Loucy (cell line): ENCODE results near the gene CIAO3.

Source experiments
- H2AFZ ChIP-seq: fragments of 200-600 bp; sonication (generic); 2 replicates; pipeline ENCODE4 v1.6.0; 2016; ENCODE audit warnings: antibody characterized with exemption, mild to moderate bottlenecking, low read length, moderate library complexity
- H3F3A ChIP-seq: fragments of 200-600 bp; 2 replicates; pipeline ENCODE4 v1.6.0; 2016; ENCODE audit warnings: antibody characterized with exemption, low read depth, mild to moderate bottlenecking
- H3K27me3 ChIP-seq: fragments of 200-600 bp; sonication (generic); 2 replicates; pipeline ENCODE4 v1.6.1; 2014; ENCODE audit warnings: low read length, mild to moderate bottlenecking; ENCODE audit not compliant: insufficient read depth, poor library complexity, severe bottlenecking
- H3K36me3 ChIP-seq: fragments of 200-600 bp; sonication (generic); 2 replicates; pipeline ENCODE4 v1.6.1; 2016; ENCODE audit warnings: low read length; ENCODE audit not compliant: insufficient read depth
- H3K4me1 ChIP-seq: fragments of 200-600 bp; sonication (generic); 2 replicates; pipeline ENCODE4 v1.5.1; 2014; ENCODE audit warnings: low read length, mild to moderate bottlenecking; ENCODE audit not compliant: insufficient read depth, poor library complexity, severe bottlenecking
- H3K4me2 ChIP-seq: fragments of 200-600 bp; sonication (generic); 2 replicates; pipeline ENCODE4 v1.6.0; 2014; ENCODE audit warnings: antibody characterized with exemption, low read length, low read depth, mild to moderate bottlenecking; ENCODE audit not compliant: poor library complexity, severe bottlenecking
- H3K4me3 ChIP-seq: fragments of 200-600 bp; sonication (generic); 2 replicates; pipeline ENCODE4 v1.5.1; 2014; ENCODE audit warnings: low read length, mild to moderate bottlenecking, mixed read lengths; ENCODE audit not compliant: poor library complexity, severe bottlenecking
- H3K79me2 ChIP-seq: fragments of 200-600 bp; sonication (generic); 2 replicates; pipeline ENCODE4 v1.6.1; 2014; ENCODE audit warnings: low read length; ENCODE audit not compliant: insufficient read depth
- H3K9ac ChIP-seq: fragments of 200-600 bp; sonication (generic); 2 replicates; pipeline ENCODE4 v1.6.0; 2014; ENCODE audit warnings: mild to moderate bottlenecking, low read depth, low read length, moderate library complexity; ENCODE audit not compliant: poor library complexity, severe bottlenecking
- H3K9me2 ChIP-seq: fragments of 200-600 bp; sonication (generic); replicated peaks from 2 replicates; pipeline ENCODE4 v1.6.1; 2016; ENCODE audit warnings: low read depth, low read length, mixed read lengths
- H3K9me3 ChIP-seq: fragments of 200-600 bp; sonication (generic); 2 replicates; pipeline ENCODE4 v1.6.1; 2014; ENCODE audit warnings: mild to moderate bottlenecking, antibody characterized with exemption, low read length, low read depth; ENCODE audit not compliant: insufficient read depth
- H4K20me1 ChIP-seq: fragments of 200-600 bp; sonication (generic); 2 replicates; pipeline ENCODE4 v1.6.0; 2014; ENCODE audit warnings: antibody characterized with exemption, low read length, mild to moderate bottlenecking; ENCODE audit not compliant: insufficient read depth, poor library complexity, severe bottlenecking
- EZH2phosphoT487 ChIP-seq: fragments of 200-600 bp; IDR thresholded peaks from 2 replicates; pipeline ENCODE4 v1.6.1; 2018; ENCODE audit warnings: antibody characterized with exemption, mild to moderate bottlenecking, moderate library complexity, borderline replicate concordance
- TF ChIP-seq, protein P1 (sequence below): fragments of 200-600 bp; sonication (generic); conservative IDR thresholded peaks from 2 replicates; pipeline ENCODE4 v1.5.1; 2014; ENCODE audit warnings: mild to moderate bottlenecking, antibody characterized with exemption, low read length

The CIAO3 gene

DNA sequence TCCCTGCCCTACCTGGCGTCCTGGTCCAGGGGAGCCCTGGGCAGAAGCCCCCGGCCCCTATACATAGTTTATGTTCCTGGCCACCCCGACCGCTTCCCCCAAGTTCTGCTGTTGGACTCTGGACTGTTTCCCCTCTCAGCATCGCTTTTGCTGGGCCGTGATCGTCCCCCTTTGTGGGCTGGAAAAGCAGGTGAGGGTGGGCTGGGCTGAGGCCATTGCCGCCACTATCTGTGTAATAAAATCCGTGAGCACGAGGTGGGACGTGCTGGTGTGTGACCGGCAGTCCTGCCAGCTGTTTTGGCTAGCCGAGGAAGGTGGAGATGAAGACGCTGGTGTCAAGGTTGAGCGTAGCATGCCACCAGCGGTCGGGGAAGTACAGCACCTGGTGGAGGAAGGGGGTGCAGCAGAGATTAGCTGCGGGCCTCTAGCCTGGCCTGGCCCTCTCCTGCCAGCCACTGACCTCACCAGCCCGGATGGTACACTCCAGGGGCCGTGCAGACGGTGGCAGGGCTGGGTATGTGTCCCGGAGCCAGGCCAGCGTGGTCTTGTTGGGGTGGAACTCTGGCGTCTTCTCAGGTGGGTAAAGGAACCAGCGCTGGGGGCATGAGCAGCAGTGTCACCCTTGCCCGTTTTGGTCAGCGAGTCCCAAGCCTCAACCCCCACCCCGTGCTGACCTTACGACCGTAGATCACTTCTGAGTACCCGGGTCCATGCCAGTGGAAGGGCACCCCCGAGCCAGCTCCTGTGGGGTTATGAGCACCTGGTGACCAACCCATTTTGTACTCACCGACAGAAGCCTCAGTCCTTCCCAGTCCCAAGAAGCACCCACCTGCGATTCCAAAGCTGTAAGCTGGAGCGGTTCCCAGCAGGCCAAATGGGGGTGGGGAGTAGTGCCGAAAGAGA lies 58.1 kb downstream of the CIAO3 start:
- TF ChIP-seq, protein P1, sequence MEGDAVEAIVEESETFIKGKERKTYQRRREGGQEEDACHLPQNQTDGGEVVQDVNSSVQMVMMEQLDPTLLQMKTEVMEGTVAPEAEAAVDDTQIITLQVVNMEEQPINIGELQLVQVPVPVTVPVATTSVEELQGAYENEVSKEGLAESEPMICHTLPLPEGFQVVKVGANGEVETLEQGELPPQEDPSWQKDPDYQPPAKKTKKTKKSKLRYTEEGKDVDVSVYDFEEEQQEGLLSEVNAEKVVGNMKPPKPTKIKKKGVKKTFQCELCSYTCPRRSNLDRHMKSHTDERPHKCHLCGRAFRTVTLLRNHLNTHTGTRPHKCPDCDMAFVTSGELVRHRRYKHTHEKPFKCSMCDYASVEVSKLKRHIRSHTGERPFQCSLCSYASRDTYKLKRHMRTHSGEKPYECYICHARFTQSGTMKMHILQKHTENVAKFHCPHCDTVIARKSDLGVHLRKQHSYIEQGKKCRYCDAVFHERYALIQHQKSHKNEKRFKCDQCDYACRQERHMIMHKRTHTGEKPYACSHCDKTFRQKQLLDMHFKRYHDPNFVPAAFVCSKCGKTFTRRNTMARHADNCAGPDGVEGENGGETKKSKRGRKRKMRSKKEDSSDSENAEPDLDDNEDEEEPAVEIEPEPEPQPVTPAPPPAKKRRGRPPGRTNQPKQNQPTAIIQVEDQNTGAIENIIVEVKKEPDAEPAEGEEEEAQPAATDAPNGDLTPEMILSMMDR = no peak
- TF ChIP-seq EZH2phosphoT487 = no peak
- no peak overlapping the region for H3K4me3 ChIP-seq
- no peak overlapping the region for H3K4me2 ChIP-seq
- no peaks in the 10 kb centered on the region for H3K9me2 ChIP-seq
- H3K9ac ChIP-seq = no peak overlapping the region
- H3K36me3 ChIP-seq = no peaks in the 10 kb centered on the region
- H2AFZ ChIP-seq = no peak overlapping the region
- H3F3A ChIP-seq = no peaks in the 10 kb centered on the region
- H4K20me1 ChIP-seq = peaks cover 2% of the 10 kb centered on the region
- H3K4me1 ChIP-seq = peaks cover 4% of the 10 kb centered on the region
- peaks cover 16% of the 10 kb centered on the region; the same call in 1 of the 2 replicates for H3K79me2 ChIP-seq
- H3K9me3 ChIP-seq = no peaks in the 10 kb centered on the region
- no peaks in the 10 kb centered on the region for H3K27me3 ChIP-seq

DNA sequence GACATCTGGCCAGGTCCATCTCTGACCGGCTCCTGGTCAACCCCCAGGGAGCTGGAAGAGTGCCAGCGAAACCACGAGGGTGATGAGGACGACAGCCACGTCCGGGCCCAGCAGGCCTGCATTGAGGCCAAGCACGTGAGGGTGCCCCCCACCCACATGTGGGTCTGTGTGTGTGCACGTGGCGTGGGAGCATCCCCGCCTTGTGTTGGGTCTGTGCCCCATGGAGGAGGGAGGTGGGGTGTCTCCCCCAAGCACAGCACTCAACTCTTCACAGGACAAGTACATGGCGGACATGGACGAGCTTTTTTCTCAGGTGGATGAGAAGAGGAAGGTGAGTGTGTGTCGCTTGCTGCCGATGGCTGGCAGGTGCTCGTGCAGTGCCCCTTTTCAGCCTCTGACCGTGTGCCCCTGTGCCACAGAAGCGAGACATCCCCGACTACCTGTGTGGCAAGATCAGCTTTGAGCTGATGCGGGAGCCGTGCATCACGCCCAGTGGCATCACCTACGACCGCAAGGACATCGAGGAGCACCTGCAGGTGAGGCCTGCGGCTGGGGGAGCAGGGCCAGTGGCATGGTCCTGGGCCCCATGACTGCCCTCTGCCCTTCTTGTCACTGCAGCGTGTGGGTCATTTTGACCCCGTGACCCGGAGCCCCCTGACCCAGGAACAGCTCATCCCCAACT lies 58.9 kb downstream of the CIAO3 start:
- TF ChIP-seq EZH2phosphoT487 = no peak
- Histone ChIP-seq H3F3A (no peaks in the 10 kb centered on the region), H3K36me3 (no peaks in the 10 kb centered on the region), H3K9ac (peak overlapping the region; percentile 76), H3K9me3 (no peaks in the 10 kb centered on the region), H4K20me1 (peaks cover 2% of the 10 kb centered on the region), H2AFZ (no peak overlapping the region), H3K27me3 (no peaks in the 10 kb centered on the region), H3K4me3 (peak overlapping the region; percentile 82), H3K79me2 (peaks cover 16% of the 10 kb centered on the region; the same call in 1 of the 2 replicates), H3K4me2 (peak overlapping the region; percentile 73), H3K4me1 (peaks cover 4% of the 10 kb centered on the region), H3K9me2 (no peaks in the 10 kb centered on the region)

DNA sequence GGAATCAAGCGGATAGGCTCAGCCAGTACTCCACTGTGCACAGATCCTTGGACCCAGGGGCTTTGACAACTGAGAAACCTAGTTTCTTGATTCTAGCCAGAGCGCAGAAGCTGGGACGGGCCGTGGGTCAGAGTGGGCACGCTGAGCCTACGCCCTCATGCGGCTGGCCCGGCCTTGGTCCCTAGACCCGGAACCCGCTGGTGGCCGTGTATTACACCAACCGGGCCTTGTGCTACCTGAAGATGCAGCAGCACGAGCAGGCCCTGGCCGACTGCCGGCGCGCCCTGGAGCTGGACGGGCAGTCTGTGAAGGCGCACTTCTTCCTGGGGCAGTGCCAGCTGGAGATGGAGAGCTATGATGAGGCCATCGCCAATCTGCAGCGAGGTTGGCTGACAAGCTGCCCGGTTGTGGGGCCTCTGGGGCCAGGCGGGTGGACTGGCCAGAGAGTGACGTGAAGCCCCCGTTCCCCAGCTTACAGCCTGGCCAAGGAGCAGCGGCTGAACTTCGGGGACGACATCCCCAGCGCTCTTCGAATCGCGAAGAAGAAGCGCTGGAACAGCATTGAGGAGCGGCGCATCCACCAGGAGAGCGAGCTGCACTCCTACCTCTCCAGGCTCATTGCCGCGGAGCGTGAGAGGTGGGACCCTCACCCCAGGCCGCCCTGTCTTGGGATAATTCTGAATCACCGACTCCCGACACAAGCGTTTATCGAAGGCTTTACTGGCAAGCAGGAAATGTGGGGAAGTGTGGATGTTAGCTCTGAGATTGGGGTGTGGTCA lies 59.6 kb downstream of the CIAO3 start:
- Histone ChIP-seq H3K9me2 (no peaks in the 10 kb centered on the region), H3K36me3 (no peaks in the 10 kb centered on the region), H3K4me3 (peak overlapping the region; percentile 82), H3K79me2 (peaks cover 16% of the 10 kb centered on the region; the same call in 1 of the 2 replicates), H3K4me1 (peaks cover 4% of the 10 kb centered on the region), H4K20me1 (peaks cover 2% of the 10 kb centered on the region), H3K4me2 (peak overlapping the region; percentile 73), H2AFZ (no peak overlapping the region), H3K9ac (peak overlapping the region; percentile 76), H3F3A (no peaks in the 10 kb centered on the region), H3K27me3 (no peaks in the 10 kb centered on the region), H3K9me3 (no peaks in the 10 kb centered on the region)
- no peak for TF ChIP-seq EZH2phosphoT487
- TF ChIP-seq, protein P1 = no peak
